HG03575 (cell line): Measurements from ENCODE around the gene SYNE2.

Experiments used
- ATAC-seq: cut with Tn5 transposase; IDR thresholded peaks from one replicate; pipeline ENCODE4 v1.9.1; 2021; ENCODE audit not compliant: unreplicated experiment, insufficient number of reproducible peaks, low FRiP score; ENCODE audit errors: extremely low read depth

Gene SYNE2

DNA sequence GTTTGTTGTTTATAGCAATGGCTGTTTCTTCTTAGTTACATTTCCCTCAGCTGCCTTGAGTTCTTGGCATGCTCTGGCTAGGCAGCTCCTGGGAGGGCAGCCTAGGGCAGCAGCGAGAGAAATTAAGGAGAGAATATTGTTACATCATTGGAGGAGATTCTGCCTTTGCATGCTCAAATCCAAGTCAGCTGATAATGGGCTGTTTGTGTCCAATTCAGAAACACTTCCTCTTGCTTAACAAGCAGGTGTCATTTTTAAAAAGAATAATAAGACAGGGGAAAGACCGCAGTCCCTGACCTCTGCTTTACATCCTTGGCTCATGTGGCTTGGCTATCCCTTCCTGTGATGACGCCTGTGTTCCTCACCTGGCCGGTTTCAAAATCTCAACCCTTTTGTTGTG, 364.5 kb downstream of the SYNE2 start:
- no peak for ATAC-seq

DNA sequence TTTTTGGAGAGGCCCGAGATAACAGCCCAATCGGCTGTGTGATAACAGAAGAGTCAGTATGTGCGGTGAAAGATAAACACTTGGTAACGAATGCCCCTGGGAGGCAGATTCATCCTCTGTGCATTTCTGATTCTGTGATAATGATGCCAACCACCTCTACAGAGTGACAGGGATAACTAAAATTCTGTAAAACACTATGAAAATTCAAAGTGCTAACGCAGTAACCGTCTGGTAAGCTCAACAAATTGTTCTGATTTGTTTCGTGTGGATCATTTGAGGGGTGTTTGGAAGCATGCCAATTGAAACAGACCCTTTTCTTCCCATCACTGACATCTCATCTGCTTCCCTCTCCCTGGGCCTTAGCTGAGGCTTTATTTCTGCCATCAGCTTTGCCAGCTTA, 365.0 kb downstream of the SYNE2 start:
- no peak for ATAC-seq

DNA sequence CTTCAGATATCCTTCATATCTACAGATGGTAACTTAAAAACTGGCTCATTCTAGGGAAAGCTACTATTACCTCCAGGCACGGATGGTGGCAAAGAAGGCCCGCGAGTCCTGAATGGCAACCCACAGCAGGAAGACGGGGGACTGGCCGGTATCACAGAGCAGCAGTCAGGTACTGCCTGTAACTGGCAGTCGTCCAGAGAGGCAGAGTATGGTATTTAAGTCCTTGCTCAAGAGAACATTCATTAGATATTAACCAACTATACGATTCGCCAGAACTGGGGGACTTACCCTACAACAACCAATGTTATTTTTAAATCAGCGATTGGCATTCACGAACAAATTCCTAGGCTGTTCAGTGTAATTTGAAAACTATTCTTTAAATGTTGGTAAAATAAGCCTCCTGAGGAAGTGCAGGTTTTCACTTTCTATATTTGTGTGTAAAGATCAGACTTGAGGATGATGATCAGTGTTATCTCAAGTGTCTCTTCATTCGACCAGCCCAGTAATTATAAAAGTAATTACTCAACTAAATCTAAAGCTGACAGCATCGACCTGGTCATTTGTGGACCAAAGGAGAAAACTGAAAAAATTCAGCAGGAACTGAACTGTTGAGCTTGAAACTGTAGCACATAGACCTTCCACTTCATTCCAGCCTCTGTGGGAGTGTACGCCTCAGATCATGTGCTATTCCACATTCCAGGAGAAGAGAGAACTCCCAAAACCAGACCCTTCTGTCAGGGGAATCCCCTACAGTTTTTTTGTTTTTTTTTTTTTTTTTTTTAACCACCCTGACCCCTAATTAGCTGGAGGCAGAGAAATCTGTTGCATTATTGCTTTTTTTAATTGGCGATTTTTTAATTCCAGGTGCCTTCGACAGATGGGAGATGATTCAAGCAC, 365.8 kb downstream of the SYNE2 start:
- no peak for ATAC-seq

DNA sequence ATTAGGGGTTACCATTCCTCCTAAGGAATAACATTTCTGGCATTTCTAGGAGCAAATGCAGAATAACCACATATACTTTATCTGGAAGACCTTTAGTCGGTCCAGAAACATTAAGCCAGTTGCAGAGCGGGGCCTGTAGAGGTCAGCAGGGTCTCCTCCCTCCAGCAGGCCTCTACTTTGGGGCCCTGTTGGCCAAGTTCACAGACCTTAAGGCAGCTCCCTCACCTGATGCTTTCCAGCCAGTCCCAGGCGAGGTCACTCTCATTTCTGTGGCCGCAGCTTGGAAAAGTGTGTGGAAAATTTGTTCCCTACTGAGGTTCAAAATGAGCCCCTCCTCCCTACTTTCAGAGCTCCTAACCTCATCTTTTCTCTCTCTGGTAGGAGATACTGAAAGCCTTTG, 367.3 kb downstream of the SYNE2 start:
- ATAC-seq, result no peak

DNA sequence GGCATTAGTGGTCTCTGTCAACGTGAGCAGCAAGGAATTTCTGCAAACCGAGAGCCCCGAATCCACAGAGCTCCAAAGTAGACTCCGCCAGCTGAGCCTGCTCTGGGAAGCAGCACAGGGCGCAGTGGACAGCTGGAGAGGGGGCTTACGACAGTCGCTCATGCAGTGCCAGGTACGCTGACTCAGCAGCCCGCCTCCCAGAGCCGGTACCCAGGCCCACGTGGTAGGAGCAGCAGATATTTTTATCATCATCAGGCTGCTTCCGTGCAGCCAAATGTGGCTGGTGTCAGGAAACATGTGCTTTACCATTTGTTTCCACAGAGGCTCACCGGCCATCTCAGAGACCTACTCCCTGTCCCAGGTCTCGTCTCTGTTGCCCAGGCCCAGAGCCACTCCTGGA, 367.7 kb downstream of the SYNE2 start:
- ATAC-seq, result no peak

DNA sequence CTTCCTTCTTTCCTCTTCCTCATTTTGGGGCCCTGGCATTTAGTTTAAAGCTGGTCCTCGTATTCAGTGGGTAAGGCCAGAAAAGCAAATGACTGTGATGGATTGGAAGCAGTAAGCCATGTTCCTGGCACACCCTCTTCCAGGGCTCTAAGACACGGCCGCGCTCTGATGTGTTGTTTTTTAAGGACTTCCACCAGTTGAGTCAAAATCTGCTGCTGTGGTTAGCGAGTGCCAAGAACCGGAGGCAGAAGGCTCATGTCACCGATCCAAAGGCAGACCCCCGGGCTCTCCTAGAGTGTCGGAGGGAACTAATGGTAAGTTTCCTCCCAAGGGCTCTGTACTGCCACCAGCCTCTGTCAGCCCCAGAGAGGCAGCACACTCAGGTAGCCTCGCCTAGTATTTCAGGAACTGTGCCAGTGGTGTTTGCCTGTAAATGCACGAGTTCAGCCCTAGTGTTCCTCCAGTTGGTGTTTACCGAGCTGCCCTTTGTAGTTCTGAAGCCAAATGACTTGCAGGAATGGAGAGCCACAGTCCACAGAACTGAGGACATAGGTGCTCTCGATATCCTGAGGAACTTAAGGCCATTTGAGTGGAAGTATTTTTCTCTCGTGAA, 368.7 kb downstream of the SYNE2 start:
- no peak for ATAC-seq

DNA sequence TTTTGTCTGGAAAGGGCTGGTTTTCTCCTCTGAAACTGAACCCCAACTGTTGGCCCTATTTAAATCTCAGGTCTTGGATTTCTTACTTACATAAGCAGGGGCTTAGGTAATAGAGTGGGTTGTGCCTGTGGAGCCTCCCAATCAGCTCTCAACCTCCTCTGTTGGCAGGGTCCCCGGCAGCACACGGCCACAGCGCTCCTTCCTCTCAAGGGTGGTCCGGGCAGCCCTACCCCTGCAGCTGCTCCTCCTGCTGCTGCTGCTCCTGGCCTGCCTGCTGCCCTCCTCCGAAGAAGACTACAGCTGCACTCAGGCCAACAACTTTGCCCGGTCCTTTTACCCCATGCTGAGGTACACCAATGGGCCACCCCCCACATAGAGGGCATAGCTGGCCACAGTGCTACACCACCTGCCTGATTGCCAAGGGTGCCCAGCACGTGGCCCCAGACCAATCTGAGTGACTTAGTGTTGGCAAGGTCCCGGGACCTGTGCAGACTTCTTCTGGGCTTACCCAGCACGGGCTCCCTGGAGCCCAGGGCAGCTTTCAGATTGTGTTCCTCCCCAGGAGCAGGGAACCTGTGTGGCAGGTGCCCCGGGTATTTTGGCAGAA, 372.4 kb downstream of the SYNE2 start:
- no peak for ATAC-seq

DNA sequence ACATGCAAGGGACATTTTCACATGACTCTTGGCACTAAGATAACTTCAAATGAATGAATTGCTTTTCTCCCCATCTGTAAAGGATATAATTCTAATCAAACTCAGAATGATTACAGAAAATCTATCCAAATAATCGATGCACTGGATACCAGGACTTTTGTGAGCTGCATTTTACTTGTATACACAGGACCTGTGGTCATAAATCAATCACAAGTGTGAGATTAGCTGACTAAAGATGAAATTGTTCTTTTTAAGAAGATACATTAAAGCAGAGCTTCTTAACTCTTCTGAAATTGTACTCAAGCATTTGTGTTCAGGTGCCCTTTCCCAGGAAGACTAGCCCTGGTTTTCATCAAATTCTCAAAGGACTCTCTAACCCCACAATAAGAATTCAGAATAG, 375.1 kb downstream of the SYNE2 start:
- no peak for ATAC-seq

DNA sequence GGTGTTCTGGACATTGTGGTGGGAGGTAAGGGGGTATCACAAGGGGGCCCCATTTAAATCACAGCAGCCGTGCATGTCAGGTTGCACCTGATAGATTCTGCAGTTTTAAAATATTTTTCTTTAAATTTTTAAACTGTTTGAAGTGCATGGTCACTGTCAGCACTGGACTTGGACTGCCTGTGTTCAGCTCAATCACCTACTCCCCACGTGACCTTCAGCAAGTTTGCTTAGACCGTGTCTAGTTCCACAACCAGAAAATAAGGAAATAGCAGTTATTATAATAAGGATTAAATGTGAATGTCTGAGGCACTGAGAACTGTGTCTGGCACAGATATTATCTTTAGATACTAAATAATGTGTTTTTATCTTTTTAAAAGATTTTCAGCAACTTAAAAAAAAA, 376.7 kb downstream of the SYNE2 start:
- ATAC-seq, result no peak

DNA sequence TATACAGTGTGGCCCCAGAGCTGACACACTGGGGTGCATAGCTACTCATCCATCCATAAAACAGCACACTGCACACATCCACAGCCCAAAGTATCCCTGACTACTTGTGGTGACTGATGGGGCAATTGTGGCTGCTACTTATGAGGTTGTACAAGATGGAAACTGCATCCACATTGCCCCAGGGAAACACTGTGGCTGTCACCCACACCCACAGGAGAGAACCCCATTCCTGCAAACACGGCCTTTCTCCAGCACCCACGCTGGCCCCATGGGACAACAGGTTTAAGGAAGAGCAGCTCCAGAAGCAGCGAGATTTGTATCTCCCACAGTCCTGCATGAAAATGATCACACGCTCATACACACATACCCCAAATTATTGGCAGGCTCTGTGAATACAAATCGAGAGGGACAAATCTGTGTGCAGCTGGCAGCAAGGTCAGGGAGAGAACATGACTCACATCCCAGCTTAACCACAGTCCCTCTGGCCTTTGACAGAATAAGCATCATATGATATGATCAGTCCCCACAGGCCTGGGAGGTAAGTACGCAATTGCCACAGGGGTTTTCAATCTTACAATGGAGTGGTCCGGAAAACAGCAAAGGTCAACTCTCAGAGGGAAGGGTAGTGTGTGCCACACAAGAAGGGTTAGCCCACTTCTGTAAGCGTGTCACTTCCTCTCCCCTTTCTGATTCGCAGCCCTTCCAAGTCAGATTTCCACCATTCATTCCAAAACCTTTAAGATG, 379.5 kb downstream of the SYNE2 start:
- ATAC-seq, result peak; percentile 39

DNA sequence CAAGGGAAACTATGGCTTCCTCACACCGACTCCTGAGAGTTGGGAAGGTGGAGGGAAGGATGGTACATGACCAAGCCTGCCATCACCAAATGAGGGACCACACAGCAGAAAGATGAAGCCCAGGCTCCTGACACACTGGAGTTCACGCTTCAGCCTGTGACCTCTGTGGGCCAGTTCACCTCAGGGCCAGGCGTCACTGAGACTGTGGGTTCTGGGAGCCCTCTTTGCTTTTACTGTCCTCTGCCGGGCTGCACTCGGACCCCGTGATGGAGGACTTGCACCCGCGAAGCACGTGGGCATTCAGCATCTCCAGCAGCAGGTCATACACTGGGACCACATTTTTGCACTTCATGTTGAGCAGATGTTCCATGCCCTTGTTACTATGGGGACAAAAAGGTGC, 380.1 kb downstream of the SYNE2 start:
- ATAC-seq, result no peak

DNA sequence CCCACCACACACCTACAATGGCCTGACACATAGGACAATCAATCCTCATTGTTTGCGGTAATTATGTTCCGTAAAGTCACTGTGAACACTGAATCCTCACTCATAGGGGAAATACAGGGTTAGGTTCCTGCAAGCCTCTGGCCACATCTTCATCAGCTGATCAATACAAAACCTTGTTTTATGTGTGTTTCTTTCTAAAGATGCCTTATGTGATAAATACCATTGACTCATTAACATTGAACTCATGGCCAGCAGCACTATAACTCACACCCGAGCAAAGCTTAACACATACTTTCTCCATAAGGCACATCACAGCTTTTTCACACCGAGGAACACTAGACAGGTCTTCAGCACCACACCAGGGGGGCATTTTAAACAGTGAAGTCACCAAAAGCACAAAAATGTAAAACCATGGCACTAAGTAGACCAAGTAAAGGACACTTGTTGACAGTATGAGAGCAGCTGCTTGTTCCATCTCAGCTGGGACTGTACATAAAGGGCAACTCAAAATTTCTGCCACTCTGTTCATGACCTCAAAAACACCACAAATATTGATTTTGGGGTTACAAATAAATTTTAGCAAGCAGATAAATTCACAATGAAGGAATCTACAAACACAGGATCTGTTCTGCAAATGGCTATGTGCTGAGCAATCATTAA, 380.9 kb downstream of the SYNE2 start:
- ATAC-seq, result no peak

DNA sequence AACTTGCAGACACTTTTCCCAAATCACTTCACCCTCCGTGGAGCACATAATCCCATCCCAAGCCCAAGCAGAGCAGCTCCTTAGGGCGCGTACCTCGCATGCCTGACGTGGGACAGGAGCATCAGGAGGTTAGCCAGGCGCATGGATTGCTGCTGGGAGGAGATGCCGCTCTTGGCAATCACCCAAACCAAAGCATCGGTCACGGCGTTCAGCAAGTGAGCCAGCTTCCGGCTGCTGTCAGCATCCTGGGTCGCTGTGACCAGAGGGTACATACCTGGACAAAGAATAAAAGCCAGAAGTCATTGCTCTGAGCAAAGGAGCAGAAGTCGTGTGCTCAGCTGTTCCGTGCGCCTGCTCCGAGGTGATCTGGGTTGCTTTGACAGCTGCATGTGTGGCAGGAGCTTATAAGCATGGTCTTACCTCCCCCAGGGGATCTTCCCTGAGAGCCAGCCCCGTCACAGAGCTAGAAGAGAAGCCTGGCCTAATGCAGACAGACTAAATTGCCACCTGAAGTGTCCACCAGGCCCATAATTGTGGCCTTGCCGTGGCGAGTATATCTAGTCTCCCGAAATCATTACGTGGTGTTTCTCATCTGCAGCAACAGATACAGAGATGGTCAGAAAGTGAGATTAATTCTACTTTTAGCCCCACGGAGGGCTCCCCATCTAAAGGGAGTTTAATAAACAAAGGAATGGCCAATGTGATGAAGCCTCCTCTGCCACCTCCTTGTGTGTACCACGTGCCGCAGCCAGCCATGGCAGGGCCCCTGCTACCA, 382.3 kb downstream of the SYNE2 start:
- no peak for ATAC-seq

DNA sequence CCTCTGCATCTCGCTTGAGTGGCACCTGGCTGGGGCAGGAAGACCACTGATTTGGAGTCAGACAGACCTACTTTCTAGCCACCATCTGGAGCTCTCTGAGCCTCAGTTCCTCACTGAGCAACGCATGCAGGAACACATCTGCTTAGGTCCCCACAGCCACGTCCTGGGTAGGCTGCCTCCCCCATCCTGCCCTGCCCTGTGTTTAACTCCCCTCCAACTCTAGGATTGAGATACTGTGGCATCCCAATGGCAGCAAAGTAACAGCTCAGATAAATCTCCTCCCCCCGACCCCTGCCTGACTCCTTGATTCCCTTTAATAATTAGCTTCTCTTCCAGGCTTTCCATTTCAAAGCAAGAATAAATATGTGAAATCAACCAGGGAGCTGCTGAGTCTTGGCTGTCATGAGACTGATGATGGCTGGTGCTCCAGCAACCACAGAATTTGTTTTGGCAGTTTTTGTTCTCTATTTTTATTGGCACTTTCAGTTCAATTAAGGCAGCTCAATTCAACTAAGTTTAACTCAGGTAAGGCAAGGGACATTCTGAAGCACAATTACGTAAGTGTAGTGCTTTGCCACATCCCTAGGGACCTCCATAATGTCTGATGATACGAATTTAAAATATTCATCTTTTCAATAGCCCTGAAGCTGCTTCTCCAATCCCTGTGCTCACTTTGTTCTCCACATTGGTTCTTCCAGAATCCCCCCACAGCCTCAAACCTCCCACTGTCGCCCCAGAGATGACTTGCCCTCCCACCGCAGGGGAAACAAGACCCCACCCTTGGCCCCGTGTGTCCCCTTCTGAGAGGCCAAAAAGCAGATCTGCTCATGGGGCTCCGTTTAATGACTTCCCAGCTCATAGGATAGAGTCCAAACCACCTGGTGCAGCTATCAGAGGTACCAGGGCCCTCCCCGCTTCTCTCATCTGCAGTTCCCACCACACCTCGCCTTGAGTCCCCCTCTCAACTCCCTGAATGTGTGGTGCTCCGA, 383.1 kb downstream of the SYNE2 start:
- peak; percentile 44 for ATAC-seq

DNA sequence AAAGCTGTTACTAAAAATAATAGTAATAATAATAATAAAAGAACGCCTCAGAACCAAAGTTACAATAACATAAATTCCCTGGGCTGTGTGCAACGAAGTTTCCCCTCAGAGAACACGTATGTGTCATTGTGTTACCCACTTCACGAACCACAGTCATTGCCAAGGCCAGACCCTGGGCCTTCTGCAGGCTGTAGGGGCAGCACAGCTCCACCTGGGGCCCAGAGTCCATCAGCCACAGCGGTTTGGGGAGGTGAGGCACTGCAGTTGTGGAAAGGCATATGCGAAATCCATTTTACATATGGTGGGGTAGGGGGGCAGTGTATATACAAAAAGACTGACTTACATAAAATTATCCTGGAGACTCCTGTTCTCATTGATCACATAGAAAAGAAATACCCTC, 385.2 kb downstream of the SYNE2 start:
- no peak for ATAC-seq

DNA sequence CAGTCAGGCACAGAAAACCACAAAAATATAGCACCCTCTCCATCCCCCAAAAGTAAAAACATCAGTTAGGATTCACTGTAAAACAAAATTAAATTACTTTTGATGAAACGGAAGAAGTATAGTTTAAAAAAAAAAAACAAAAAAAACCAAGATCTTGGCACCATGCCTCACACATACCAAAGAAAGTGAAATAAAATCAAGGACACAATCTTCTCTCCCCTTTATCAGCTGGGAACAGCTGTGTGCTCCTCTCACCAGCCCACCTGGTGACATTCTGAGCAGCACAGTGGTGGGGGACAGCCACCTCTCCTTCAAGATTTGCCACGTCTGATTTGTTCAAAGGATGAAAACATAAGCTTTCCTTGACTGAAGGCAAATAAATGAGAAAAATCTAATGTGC, 385.8 kb downstream of the SYNE2 start:
- no peak for ATAC-seq

DNA sequence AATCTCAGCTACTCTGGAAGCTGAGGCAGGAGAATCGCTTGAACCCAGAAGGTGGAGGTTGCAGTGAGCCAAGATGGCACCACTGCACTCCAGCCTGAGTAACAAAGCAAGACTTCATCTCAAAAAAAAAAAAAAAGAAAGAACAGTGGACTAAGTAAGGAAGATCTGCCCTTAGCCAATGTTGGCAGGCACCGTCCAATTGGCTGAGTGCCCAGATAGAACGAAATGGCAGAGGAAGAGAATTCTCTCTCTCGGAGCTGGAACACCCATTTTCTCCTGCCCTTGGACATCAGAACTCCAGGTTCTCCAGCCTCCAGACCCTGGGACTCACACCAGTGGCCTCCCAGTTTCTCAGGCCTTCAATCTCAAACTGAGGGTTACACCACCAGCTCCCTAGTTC, 391.5 kb downstream of the SYNE2 start:
- no peak for ATAC-seq
